GM19467 (cell line): Measurements from ENCODE around the gene FEM1C.
"Not testable (repeated sequence)": the region's sequence is repeated elsewhere in the genome, so short reads cannot be mapped to it uniquely, and the experiment has no call there.

Experiments used
- ATAC-seq: cut with Tn5 transposase; IDR thresholded peaks from one replicate; pipeline ENCODE4 v1.9.1; 2021; ENCODE audit warnings: mild to moderate bottlenecking, moderate library complexity; ENCODE audit not compliant: unreplicated experiment

Gene FEM1C

GRCh38 chr5:115480271-115480670 is 64.3 kb downstream of the FEM1C start:
- ATAC-seq: no peak

GRCh38 chr5:115479166-115479873 is 65.3 kb downstream of the FEM1C start:
- not testable (repeated sequence) for ATAC-seq

GRCh38 chr5:115478281-115478680 is 66.3 kb downstream of the FEM1C start:
- ATAC-seq: no peak

- ATAC-seq: no peak
These were observed 67.0 kb downstream of the FEM1C start for GRCh38 chr5:115477581-115477980.

- no peak for ATAC-seq
These were observed 68.8 kb downstream of the FEM1C start for GRCh38 chr5:115475788-115476187.

- ATAC-seq: no peak
These were observed 72.1 kb downstream of the FEM1C start for GRCh38 chr5:115472271-115473025.

- no peak for ATAC-seq
These were observed 73.1 kb downstream of the FEM1C start for GRCh38 chr5:115471345-115472063.

- ATAC-seq: no peak
These were observed 73.7 kb downstream of the FEM1C start for GRCh38 chr5:115470921-115471320.
